Raji (cell line): ENCODE measurements around the gene PIK3CB.

Source experiments
- POLR2A ChIP-seq: IDR thresholded peaks from 2 replicates; pipeline ENCODE4 v1.6.1; 2011; ENCODE audit warnings: low read depth, low read length, control low read depth; ENCODE audit not compliant: insufficient read depth

PIK3CB gene

DNA sequence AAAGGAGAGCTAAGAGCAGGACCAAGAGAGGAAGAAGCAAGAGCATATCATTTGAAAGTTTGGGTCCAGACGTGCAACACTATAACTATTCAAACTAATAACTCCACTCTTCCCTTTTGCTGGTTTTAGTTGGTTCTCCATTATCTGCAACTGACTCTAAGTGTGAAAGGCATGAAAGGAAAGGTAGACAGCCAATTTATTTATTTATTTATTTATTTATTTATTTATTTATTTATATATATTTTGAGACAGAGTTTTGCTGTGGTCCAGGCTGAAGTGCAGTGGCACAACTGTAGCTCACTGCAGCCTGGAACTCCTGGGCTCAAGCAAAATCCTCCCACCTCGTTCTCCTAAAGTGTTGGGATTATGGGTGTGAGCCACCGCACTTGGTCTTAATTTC is 22.1 kb upstream of the PIK3CB start:
- no peak for TF ChIP-seq POLR2A

DNA sequence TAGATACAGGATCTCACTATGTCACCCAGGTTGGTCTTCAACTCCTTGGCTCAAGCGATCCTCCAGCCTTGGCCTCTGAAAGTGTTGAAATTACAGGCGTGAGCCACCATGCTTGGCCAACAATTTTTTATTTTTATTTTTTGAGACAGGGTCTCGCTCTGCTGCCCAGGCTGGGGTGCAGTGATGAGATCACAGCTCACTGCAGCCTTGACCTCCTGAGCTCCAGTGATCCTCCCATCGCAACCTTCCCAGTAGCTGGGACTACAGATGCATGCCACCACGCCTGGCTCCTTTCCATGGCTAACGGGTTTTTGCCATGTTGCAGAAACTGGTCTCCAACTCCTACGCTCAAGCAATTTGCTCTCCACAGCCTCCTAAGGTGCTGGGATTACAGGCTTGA is 20.2 kb upstream of the PIK3CB start:
- TF ChIP-seq POLR2A: no peak

DNA sequence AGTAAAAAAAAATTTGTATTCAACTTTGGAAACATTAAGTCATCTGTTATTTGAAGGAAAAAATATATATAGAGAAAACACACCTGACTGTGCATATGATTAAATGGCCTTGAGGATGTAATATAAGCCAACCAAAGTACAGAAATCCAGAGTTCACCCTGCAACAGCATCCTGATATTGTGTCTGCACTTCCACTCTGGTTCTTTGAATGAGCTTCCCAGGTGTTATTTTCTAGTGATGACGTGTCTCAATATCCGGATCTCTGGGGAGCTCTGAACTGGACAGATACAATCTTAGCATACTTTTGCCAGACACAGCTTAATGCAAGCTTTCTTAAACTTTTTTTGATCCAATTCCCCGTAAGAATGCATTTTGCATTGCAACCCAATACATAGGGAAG is 19.5 kb upstream of the PIK3CB start:
- TF ChIP-seq POLR2A: no peak

DNA sequence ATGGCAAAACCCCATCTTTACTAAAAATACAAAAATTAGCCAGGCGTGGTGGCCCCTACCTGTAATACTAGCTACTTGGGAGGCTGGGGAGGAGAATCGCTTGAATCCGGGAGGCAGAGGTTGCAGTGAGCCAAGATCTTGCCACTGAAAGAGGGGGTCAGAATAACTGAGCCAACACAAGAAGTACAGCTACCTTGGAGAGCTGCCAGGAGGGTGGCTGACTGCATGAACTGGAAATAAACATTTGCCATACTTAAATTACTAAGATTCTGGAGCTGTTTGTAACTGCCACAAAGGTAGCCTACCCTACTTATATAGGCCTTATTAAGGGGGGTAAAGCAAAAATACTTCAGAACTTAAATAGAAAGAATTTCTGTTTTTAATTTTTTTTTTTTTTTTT is 15.4 kb upstream of the PIK3CB start:
- TF ChIP-seq POLR2A: no peak

DNA sequence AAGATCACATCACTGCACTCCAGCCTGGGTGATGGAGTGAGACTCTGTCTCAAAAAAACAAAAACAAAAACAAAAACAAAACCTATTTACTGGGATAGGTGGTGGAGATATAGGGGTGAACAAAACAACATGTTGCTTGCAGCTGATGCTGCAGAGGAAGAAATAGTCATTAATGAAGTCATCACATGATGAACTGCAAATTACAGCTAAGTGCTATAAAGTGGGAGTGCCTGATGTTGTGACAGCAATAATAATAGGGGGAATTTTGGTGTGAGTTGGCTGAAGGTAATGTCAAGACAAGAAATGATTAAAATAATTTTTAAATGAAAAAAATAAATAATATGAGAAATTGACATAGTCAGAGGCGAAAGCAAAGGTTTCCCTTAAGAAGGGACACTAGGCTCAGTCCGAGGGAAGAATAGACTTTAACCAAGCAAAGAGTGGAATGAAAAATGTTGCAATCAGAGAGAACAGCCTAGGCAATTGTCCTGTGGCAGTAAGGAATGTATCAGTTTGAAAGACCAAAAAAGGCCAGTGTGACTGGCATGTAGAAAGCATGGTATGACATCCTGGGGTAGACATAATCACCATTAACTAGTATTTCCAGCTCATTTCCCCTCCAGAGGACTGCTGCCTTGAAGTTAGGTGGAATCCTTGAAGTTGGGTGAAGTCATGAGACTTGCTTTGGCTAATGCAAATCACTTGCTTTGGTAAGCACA is 14.7 kb upstream of the PIK3CB start:
- no peak for TF ChIP-seq POLR2A

DNA sequence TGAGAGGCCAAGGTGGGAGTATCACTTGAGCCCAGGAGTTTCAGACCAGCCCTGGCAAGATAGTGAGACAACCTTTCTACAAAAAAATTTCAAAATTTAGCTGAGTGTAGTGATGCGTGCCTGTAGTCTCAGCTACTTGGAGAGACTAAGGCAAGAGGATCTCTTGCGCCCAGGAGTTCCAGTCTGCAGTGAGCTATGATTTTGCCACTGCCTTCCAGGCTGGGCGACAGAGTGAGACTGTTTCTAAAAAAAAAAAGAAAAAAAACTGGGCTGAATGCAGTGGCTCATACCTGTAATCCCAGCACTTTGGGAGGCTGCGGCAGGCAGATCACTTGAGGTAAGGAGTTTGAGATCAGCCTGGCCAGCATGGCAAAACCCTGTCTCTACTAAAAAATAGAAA is 14.0 kb upstream of the PIK3CB start:
- no peak for TF ChIP-seq POLR2A

DNA sequence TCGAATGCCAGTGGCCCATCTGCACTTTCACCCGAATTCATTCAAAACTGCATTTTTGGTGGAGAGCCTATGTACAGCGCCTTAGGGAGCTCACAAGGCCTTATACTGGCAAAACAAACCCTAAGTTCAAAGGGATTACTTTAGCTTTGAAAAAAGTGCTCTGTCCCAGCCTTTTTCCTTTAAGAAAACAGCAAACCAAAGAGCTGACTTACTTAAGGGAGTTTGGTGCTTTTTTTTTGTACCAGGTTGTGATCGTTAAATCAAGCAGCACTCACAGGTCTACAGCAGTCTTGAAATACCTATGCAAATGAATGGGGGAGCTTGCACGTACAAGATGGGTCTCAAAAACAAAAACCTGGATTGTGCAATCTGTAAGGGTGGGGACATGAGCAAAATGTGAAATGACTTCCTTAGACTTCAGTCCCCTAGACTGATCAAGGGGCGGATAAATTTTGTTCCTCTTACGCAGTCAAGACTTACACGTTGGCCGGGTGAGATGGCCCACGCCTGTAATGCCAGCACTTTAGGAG is 11.6 kb upstream of the PIK3CB start:
- no peak for TF ChIP-seq POLR2A

DNA sequence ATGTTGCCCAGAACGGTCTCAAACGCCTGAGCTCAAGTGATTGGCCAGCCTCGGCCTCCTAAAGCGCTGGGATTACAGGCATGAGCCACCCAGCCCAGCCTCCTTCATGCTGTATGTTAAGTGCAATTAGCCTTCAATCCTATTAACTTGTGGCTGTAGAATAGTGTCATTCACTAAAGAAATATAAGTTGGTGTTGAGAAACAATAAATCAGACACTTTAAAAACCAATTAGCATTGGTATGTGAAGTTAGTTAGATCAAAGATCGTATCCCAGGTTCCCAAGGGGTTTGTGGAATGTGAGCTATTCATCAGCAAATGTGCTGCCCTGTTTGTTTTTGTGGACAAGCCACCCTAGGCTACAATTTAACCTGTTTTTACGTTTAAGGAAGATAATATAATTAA is 11.0 kb upstream of the PIK3CB start:
- no peak for TF ChIP-seq POLR2A

DNA sequence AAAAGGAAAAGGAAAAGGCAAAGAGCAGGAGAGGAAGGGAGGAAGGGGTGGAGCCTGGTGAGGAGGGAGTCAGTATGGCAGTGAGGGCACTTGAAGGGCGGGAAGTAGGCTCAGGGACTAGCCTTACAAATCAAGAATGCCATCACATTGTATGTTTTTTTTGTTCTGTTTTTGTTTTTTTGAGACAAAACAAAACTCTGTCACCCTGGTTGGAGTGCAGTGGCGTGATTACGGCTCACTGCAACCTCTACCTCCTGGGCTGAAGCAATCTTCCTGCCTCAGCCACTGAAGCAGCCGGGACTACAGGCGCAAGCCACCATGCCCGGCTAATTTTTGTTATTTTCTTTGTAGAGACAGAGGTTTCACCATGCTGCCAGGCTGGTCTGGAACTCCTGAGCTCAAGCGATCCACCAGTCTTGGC is 10.5 kb upstream of the PIK3CB start:
- no peak for TF ChIP-seq POLR2A

DNA sequence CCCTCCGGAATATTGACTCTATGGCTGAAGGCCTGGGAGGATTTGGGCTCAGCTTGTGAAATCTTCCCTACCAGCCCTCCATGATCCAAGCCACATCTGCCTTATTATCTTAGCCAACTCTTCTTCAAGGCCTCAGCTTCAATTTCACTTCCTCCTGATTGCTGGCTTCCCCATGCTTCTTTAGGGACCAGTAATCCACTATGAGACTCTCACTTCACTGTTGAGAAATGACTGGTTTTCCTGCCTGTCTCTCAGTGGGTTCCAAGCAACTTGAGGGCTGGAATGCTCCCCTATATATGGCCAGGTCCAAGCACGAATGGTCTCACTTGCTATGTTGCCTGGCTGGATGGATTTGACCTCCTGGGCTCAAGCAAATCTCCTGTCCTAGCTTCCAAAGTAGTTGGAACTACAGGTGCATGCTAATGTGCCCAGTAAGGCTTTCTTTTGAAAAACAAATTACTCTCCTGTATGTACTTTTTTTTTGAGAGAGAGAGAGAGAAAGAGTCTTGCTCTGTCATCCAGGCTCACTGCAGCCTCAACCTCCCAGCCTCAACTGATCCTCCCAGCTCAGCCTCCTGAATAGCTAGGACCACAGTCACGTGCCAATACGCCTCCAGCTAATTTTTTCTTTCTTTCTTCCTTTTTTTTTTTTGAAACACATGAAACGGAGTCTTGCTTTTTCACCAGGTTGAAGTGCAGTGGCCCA is 7.9 kb upstream of the PIK3CB start:
- no peak for TF ChIP-seq POLR2A

DNA sequence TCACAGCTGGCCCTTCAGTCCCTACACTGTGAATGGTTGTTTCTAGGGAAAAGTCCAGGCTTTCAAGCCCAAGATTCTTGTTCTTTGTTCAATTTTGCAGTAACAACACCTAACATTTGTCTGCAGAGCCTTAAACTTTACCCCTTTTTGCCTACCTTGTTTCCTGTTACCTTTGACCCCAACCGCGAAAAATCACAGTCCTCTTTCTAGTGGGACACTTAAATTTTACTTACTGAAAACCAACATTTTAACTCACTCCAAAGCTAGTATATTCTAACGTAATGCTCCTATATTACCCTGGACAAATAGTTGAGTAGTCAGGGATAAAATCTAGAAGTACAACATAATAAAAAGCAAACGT is 649 bp upstream of the PIK3CB start:
- no peak for TF ChIP-seq POLR2A

DNA sequence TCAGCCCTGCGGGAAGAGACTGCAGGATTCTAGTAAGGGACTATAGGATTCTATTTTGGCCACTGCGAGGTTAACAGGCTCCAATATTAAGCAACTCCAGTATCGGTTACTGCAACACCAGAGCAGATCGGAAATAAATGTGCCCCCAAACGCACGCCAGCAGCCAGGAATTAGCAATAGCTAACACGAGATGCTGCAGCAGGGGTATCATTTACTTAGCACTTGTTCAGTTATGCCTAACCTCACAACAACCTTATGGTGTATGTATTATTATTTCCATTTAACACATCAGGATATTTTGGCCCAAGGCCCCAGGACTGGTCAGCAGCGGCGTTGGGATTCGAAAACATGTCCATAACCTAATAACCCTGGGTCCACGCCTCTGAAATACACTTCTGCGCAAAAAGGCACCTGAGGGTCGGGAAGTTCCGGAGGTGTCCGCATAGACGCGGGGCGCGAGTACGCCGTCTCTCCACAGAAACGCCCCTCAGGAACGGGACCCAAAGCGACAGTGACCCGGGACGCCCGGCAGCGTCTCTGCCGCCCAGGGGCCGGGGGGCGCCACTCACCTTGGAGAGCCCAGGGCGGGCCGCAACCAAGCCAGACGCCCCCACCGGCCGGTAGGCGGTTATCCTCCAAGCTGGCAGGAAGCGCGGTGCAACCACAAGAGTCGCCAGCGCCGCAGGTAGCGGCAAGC is 681 bp downstream of the PIK3CB start:
- no peak for TF ChIP-seq POLR2A

DNA sequence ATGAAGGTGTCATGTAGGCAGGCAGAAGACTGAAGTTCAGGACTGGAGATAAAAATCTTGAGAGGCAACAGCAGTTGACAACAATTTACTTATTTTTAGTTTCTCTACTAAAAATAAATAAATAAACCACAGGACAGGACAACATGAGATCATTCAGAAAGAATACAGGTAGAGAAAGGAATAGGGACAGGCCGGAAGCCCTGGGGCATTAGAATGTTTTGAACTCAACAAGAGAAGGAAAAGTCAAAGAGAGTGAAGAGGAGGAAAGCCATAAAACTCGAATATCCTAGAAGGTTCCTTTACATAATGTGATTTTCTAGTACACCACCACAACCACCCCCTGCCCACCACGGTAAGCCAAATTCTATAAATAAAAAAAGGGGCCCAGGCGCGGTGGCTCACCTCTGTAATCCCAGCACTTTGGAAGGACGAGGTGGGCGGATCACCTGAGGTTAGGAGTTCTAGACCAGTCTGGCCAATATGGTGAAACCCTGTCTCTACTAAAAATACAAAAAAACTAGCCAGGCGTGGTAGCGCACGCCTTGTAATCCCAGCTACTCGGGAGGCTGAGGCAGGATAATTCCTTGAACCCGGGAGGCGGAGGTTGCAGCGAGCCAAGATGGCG is 4.7 kb downstream of the PIK3CB start:
- no peak for TF ChIP-seq POLR2A

DNA sequence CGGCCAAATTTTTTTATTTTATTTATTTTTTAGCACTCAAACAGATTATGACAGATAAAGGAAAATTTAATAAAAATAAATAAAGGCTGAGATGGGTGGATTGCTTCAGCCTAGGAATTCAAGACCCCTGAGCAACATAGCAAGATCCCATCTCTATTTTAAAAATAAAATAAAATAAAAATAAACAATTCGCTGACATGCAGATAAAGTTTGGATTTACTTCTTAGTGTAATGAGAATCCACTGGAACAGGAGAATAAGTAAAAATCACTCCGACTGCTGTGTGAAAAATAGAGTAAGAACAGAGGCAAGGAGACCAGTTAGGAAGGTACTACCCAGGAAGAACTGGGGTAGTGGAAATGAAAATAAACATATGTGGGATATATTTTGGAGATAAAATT is 5.6 kb downstream of the PIK3CB start:
- no peak for TF ChIP-seq POLR2A

DNA sequence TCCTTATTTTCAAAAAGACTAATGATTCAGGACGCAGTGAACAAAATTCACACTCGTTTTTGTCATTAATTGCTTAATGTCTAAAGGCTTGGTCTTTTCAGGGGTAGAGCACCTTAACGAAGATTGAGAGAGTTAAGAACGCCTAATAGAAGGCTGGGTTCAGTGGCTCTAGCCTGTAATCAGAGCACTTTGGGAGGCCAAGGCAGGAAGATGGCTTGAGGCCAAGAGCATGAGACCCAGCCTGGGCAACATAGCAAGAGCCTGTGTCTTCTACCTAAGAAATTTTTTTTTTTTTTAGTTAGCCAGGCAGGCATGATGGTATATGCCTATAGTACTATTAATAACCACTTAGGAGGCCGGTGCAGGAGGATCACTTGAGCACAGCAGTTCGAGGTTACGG is 7.5 kb downstream of the PIK3CB start:
- no peak for TF ChIP-seq POLR2A
